Fibroblast of lung (primary cell): ENCODE data around the gene PFN3.

Experiments
- EZH2 ChIP-seq: IDR thresholded peaks from 2 replicates; pipeline ENCODE4 v1.5.1; 2012; ENCODE audit warnings: low read length, control low read depth, mild to moderate bottlenecking; ENCODE audit errors: missing control alignments
- TF ChIP-seq, protein P1 (sequence below), 2 donors: IDR thresholded peaks in 1 of 2; conservative IDR thresholded peaks in 1 of 2; 1 replicate in 1 of 2; 2 replicates in 1 of 2; pipeline ENCODE4 v1.5.1; 2011 to 2012; ENCODE audit warnings: low read length in 2 of 2, control low read depth in 1 of 2, inconsistent platforms in 1 of 2, low read depth in 1 of 2, mild to moderate bottlenecking in 1 of 2

DNA sequence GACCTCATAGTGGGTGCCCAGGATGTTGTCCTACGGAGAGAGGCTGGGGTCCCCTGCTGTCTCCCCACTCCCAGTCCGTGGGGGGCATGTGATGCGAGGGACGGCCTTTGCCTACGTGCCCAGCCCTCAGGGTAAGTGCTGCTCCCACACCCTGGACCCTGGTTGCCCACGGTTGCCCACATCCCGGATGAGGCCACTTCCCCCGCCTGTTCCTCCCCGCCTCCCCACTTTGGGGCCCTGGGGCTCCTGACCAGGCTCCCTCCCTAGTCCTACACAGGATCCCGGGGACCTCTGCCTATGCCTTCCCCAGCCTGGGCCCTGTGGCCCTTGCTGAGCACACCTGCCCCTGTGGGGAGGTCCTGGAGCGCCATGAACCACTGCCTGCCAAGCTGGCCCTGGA is 14.7 kb downstream of the PFN3 start:
- TF ChIP-seq, protein P1, sequence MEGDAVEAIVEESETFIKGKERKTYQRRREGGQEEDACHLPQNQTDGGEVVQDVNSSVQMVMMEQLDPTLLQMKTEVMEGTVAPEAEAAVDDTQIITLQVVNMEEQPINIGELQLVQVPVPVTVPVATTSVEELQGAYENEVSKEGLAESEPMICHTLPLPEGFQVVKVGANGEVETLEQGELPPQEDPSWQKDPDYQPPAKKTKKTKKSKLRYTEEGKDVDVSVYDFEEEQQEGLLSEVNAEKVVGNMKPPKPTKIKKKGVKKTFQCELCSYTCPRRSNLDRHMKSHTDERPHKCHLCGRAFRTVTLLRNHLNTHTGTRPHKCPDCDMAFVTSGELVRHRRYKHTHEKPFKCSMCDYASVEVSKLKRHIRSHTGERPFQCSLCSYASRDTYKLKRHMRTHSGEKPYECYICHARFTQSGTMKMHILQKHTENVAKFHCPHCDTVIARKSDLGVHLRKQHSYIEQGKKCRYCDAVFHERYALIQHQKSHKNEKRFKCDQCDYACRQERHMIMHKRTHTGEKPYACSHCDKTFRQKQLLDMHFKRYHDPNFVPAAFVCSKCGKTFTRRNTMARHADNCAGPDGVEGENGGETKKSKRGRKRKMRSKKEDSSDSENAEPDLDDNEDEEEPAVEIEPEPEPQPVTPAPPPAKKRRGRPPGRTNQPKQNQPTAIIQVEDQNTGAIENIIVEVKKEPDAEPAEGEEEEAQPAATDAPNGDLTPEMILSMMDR (conservative IDR thresholded peaks at IDR 0.05 in 1 of 2, IDR thresholded peaks at IDR 0.05 in 1 of 2; ENCODE audit: low read depth in 1 of 2, low read length in 2 of 2), result no peak
- TF ChIP-seq EZH2, result no peak
